GM23338 (cell line): ENCODE measurements around the gene PNPLA8. TPM values are rescaled to one million over a fixed set of nuclear protein-coding genes. Genes with fewer than 3 reads are reported as not detected.

Experiments
- ATAC-seq: fragments of 200-7000 bp; cut with Tn5 transposase; 3 replicates; pipeline ENCODE4 v1.9.1; 2020
- DNase-seq: peaks from one replicate; pipeline ENCODE4 v3.0.0-alpha.2; 2015; ENCODE audit warnings: low spot score
- H2AFZ ChIP-seq: fragments of 200-600 bp; sonication (generic); 2 replicates; pipeline ENCODE4 v1.8.0; 2016; ENCODE audit warnings: antibody characterized with exemption, mild to moderate bottlenecking, moderate library complexity
- H3F3A ChIP-seq: fragments of 200-600 bp; sonication (generic); replicated peaks from 2 replicates; pipeline ENCODE4 v1.8.0; 2017; ENCODE audit warnings: antibody characterized with exemption, mixed run types, low read depth
- H3K27ac ChIP-seq: fragments of 200-600 bp; sonication (generic); 2 replicates; pipeline ENCODE4 v1.6.1; 2016; ENCODE audit warnings: low read depth
- H3K27me3 ChIP-seq: fragments of 200-600 bp; sonication (generic); 2 replicates; pipeline ENCODE4 v1.8.0; 2016; ENCODE audit warnings: mild to moderate bottlenecking, mixed run types, moderate library complexity; ENCODE audit not compliant: insufficient read depth
- H3K36me3 ChIP-seq: fragments of 200-600 bp; sonication (generic); 2 replicates; pipeline ENCODE4 v1.8.0; 2016; ENCODE audit warnings: mild to moderate bottlenecking; ENCODE audit not compliant: insufficient read depth
- H3K4me1 ChIP-seq: fragments of 200-600 bp; sonication (generic); 2 replicates; pipeline ENCODE4 v1.8.0; 2016; ENCODE audit warnings: mild to moderate bottlenecking, moderate library complexity; ENCODE audit not compliant: insufficient read depth
- H3K4me2 ChIP-seq: fragments of 200-600 bp; sonication (generic); 2 replicates; pipeline ENCODE4 v1.7.1; 2017; ENCODE audit warnings: mixed run types
- H3K4me3 ChIP-seq: fragments of 200-600 bp; sonication (generic); 2 replicates; pipeline ENCODE4 v1.6.1; 2016; ENCODE audit warnings: mixed run types
- H3K79me2 ChIP-seq: fragments of 200-600 bp; sonication (generic); replicated peaks from 2 replicates; pipeline ENCODE4 v1.8.0; 2017; ENCODE audit warnings: mild to moderate bottlenecking; ENCODE audit not compliant: insufficient read depth
- H3K9me2 ChIP-seq: fragments of 200-600 bp; sonication (generic); 2 replicates; pipeline ENCODE4 v1.8.0; 2017; ENCODE audit not compliant: insufficient read depth
- H4K20me1 ChIP-seq: fragments of 200-600 bp; sonication (generic); replicated peaks from 2 replicates; pipeline ENCODE4 v1.8.0; 2017; ENCODE audit warnings: mild to moderate bottlenecking; ENCODE audit not compliant: insufficient read depth
- H3K27ac Mint-ChIP-seq: 2 replicates; pipeline ENCODE4 v1.8.0; 2020; ENCODE audit warnings: inconsistent platforms, mild to moderate bottlenecking, moderate library complexity, mixed read lengths
- H3K27me3 Mint-ChIP-seq: 3 replicates; pipeline ENCODE4 v1.8.0; 2022; ENCODE audit warnings: low read depth, mild to moderate bottlenecking, moderate library complexity, mixed read lengths, inconsistent platforms; ENCODE audit not compliant: insufficient read depth, poor library complexity
- H3K36me3 Mint-ChIP-seq: 3 replicates; pipeline ENCODE4 v1.8.0; 2021; ENCODE audit warnings: low read depth, mild to moderate bottlenecking, inconsistent platforms, moderate library complexity, mixed read lengths
- H3K4me1 Mint-ChIP-seq: 3 replicates; pipeline ENCODE4 v1.8.0; 2020; ENCODE audit warnings: mild to moderate bottlenecking, inconsistent platforms, mixed read lengths
- H3K4me3 Mint-ChIP-seq: 3 replicates; pipeline ENCODE4 v1.8.0; 2021; ENCODE audit warnings: moderate library complexity, mild to moderate bottlenecking, inconsistent platforms, mixed read lengths
- H3K9me3 Mint-ChIP-seq: 3 replicates; pipeline ENCODE4 v1.8.0; 2020; ENCODE audit warnings: moderate library complexity, mild to moderate bottlenecking, inconsistent platforms, mixed read lengths
- CREB1 ChIP-seq: fragments of 250-450 bp; sonication (Bioruptor Pico); IDR thresholded peaks from 2 replicates; pipeline ENCODE4 v1.5.0; 2020; ENCODE audit warnings: low read depth, mild to moderate bottlenecking, moderate library complexity
- CTCF ChIP-seq, 2 experiments: fragments of 200-600 bp in 1 of 2; sonication (generic) in 1 of 2; conservative IDR thresholded peaks; 2 replicates each; pipeline versions ENCODE4 v1.5.1 to v1.6.1; 2016 to 2017; ENCODE audit warnings: antibody characterized with exemption in 2 of 2, low read depth in 2 of 2, mild to moderate bottlenecking in 2 of 2, moderate library complexity in 1 of 2
- ETS1 ChIP-seq: IDR thresholded peaks from 2 replicates; pipeline ENCODE4 v1.6.1; 2016; ENCODE audit warnings: antibody characterized with exemption
- EZH2 ChIP-seq: fragments of 200-600 bp; sonication (generic); IDR thresholded peaks from one replicate; pipeline ENCODE4 v1.8.0; 2017; ENCODE audit warnings: antibody characterized with exemption, mild to moderate bottlenecking, low read depth; ENCODE audit not compliant: unreplicated experiment
- EZH2phosphoT487 ChIP-seq: fragments of 200-600 bp; sonication (generic); IDR thresholded peaks from one replicate; pipeline ENCODE4 v1.8.1; 2018; ENCODE audit warnings: antibody characterized with exemption; ENCODE audit not compliant: unreplicated experiment
- JUNB ChIP-seq: IDR thresholded peaks from one replicate; pipeline ENCODE4 v1.6.1; 2016; ENCODE audit warnings: antibody characterized with exemption; ENCODE audit not compliant: unreplicated experiment
- NANOG ChIP-seq: IDR thresholded peaks from 2 replicates; pipeline ENCODE4 v1.6.1; 2016; ENCODE audit warnings: antibody characterized with exemption, borderline replicate concordance
- POLR2AphosphoS5 ChIP-seq: IDR thresholded peaks from 2 replicates; pipeline ENCODE4 v1.6.1; 2016; ENCODE audit warnings: antibody characterized with exemption, low read depth
- REST ChIP-seq: IDR thresholded peaks from one replicate; pipeline ENCODE4 v1.6.1; 2018; ENCODE audit warnings: antibody characterized with exemption; ENCODE audit not compliant: unreplicated experiment
- STAT1 ChIP-seq: IDR thresholded peaks from one replicate; pipeline ENCODE4 v1.6.1; 2016; ENCODE audit warnings: antibody characterized with exemption; ENCODE audit not compliant: unreplicated experiment
- ZNF114 ChIP-seq: fragments of 250-450 bp; sonication (Bioruptor Pico); IDR thresholded peaks from 2 replicates; pipeline ENCODE4 v1.5.0; 2020; ENCODE audit warnings: mild to moderate bottlenecking, moderate library complexity
- ZNF331 ChIP-seq: fragments of 250-450 bp; sonication (Bioruptor Pico); IDR thresholded peaks from 2 replicates; pipeline ENCODE4 v1.5.0; 2020; ENCODE audit warnings: low read depth, mild to moderate bottlenecking, moderate library complexity
- ZNF462 ChIP-seq: fragments of 250-450 bp; sonication (Bioruptor Pico); IDR thresholded peaks from 2 replicates; pipeline ENCODE4 v1.5.0; 2020; ENCODE audit warnings: mild to moderate bottlenecking, moderate library complexity
- polyA plus RNA-seq: library from polyadenylated mRNA; unstranded; fragments of >200 nt; fragmentation: Nextera tagmentation; extraction: Ambion mirVana; gene quantifications from 2 replicates; pipeline ENCODE4 v1.2.1, GENCODE V29; 2016
- total RNA-seq: library from RNA; depleted of rRNA; stranded (reverse); fragments of >200 nt; shearing (Covaris generic); gene quantifications from 2 replicates; pipeline ENCODE4 v1.2.3, GENCODE V29; 2014

Gene PNPLA8
- total and polyA plus RNA-seq, 2 experiments from 2014 or later, result 12.5 to 13.6 TPM

- TF ChIP-seq EZH2phosphoT487 (no peak), EZH2 (no peak), NANOG (no peak), ETS1 (no peak), CTCF (conservative IDR thresholded peaks at IDR 0.05; ENCODE audit: low read depth in 2 of 2) (no peak), CREB1 (no peak), JUNB (no peak), ZNF331 (CRISPR knock-in tag) (no peak), ZNF462 (no peak), ZNF114 (CRISPR knock-in tag) (no peak), POLR2AphosphoS5 (no peak), STAT1 (no peak), REST (no peak)
- no peaks in the 10 kb centered on the region for H3K27me3 ChIP-seq
- H3K4me3 ChIP-seq, result no peak overlapping the region
- 0 out of 2 replicates have a peak, but pooled peaks cover 3% of the 10 kb centered on the region for H4K20me1 ChIP-seq
- Mint-ChIP-seq H3K9me3 (no peaks in the 10 kb centered on the region), H3K4me3 (no peak overlapping the region), H3K36me3 (peaks cover 17% of the 10 kb centered on the region), H3K27me3 (peaks cover 2% of the 10 kb centered on the region), H3K27ac (no peak overlapping the region), H3K4me1 (no peaks in the 10 kb centered on the region)
- DNase-seq (no peak), ATAC-seq (no peak)
- H3K27ac ChIP-seq, result no peak overlapping the region
- no peaks in the 10 kb centered on the region for H3K4me1 ChIP-seq
- no peak overlapping the region for H3K4me2 ChIP-seq
- no peaks in the 10 kb centered on the region for H3F3A ChIP-seq
- no peak overlapping the region for H2AFZ ChIP-seq
- peaks cover 13% of the 10 kb centered on the region; the same call in 1 of the 2 replicates for H3K79me2 ChIP-seq
- H3K9me2 ChIP-seq, result no peaks in the 10 kb centered on the region
- no peaks in the 10 kb centered on the region; the same call in 1 of the 2 replicates for H3K36me3 ChIP-seq
These were observed 14.0 kb downstream of the PNPLA8 start for GRCh38 chr7:108511939-108512338.
